Esophagus squamous epithelium (tissue), 5 donors: ENCODE data around the gene CLEC4F. TPM values are rescaled to one million over a fixed set of nuclear protein-coding genes. Genes with fewer than 3 reads are reported as not detected.

ENCODE experiments used
- DNase-seq: peaks from one replicate; lab custom pipeline; 2025; lab: John Stamatoyannopoulos, UW
- H3K27ac ChIP-seq, 4 donors: fragments of 200-600 bp; sonication (generic); one replicate each; pipeline ENCODE4 v1.5.1; 2016 to 2019; ENCODE audit warnings: mild to moderate bottlenecking in 1 of 4
- H3K27me3 ChIP-seq, 4 donors: fragments of 200-600 bp; sonication (generic); 1 replicate in 3 of 4; 2 replicates in 1 of 4; pipeline versions ENCODE4 v1.5.1 to v1.6.0; 2017 to 2021; ENCODE audit warnings: antibody characterized with exemption in 1 of 4
- H3K36me3 ChIP-seq, 3 donors: fragments of 200-600 bp; sonication (generic); one replicate each; pipeline ENCODE4 v1.5.1; 2016 to 2019
- H3K4me1 ChIP-seq, 3 donors: fragments of 200-600 bp; sonication (generic); one replicate each; pipeline ENCODE4 v1.5.1; 2017 to 2019
- H3K4me3 ChIP-seq, 4 donors: fragments of 200-600 bp; sonication (generic); 1 replicate in 3 of 4; 2 replicates in 1 of 4; pipeline ENCODE4 v1.5.1; 2016 to 2019; ENCODE audit warnings: mild to moderate bottlenecking in 2 of 4, moderate library complexity in 1 of 4
- H3K9me3 ChIP-seq, 3 donors: fragments of 200-600 bp; sonication (generic); one replicate each; pipeline ENCODE4 v1.5.1; 2016 to 2019
- CTCF ChIP-seq, 6 experiments: fragments of 450-650 bp in 4 of 6; fragments of 200-600 bp in 2 of 6; sonication (generic) in 2 of 6; IDR thresholded peaks; one replicate each; pipeline ENCODE4 v1.5.1; 2016 to 2019; ENCODE audit warnings: antibody characterized with exemption in 6 of 6, mild to moderate bottlenecking in 4 of 6, moderate library complexity in 4 of 6
- POLR2A ChIP-seq, 4 donors: fragments of 450-650 bp; IDR thresholded peaks; one replicate each; pipeline ENCODE4 v1.6.1; 2017; ENCODE audit warnings: antibody characterized with exemption in 4 of 4, mild to moderate bottlenecking in 4 of 4, moderate library complexity in 3 of 4
- WGBS, 2 donors: methylation state at CpG; one replicate each; pipeline ENCODE4 v1.1.5; 2018; 5-methylcytosine and 5-hydroxymethylcytosine counted together
- intact Hi-C: fragments of 100-400 bp; cut with DNase I; formaldehyde crosslinking; loops from one replicate; pipeline ENCODE4 v1.15.0; 2022
- total RNA-seq, 4 donors: library from RNA; depleted of rRNA; stranded (reverse); fragments of >200 nt; gene quantifications; one replicate each; pipeline ENCODE4 v1.1.0, GENCODE V29; 2016
- donor health status: DM: yes; HTN: yes; CAD: no.

CLEC4F gene
- total RNA-seq, 4 donors from 2014 or later, result 0.15 TPM; not detected in 3

GRCh38 chr2:70854411-70854810 is 34.0 kb upstream of the CLEC4F start:
- TF ChIP-seq POLR2A (IDR thresholded peaks at IDR 0.05), result no peak
- TF ChIP-seq CTCF (IDR thresholded peaks at IDR 0.05), result no peak
- no peak for DNase-seq
- peaks cover 0 to 16% (median 0%) of the 10 kb centered on the region in 4 donors for H3K27me3 ChIP-seq
- peaks cover 0 to 3% (median 0%) of the 10 kb centered on the region in 3 donors for H3K4me1 ChIP-seq
- intact Hi-C loops, result no loop called here
- H3K27ac ChIP-seq, result no peak overlapping the region
- H3K4me3 ChIP-seq, result no peak overlapping the region
- 90 to 95% methylated on average over 3 of the region's 4 CpGs for WGBS, 2 donors
- H3K9me3 ChIP-seq, result no peaks in the 10 kb centered on the region
- no peaks in the 10 kb centered on the region for H3K36me3 ChIP-seq

- H3K36me3 ChIP-seq, result no peaks in the 10 kb centered on the region
- peaks cover 0 to 1% (median 0%) of the 10 kb centered on the region in 4 donors for H3K27me3 ChIP-seq
- no peak overlapping the region for H3K27ac ChIP-seq
- H3K4me3 ChIP-seq, result no peak overlapping the region
- no peaks in the 10 kb centered on the region for H3K9me3 ChIP-seq
- WGBS, 2 donors, result 76 to 95% methylated on average over 1 of the region's 1 CpG
- TF ChIP-seq CTCF (IDR thresholded peaks at IDR 0.05), result no peak
- TF ChIP-seq POLR2A (IDR thresholded peaks at IDR 0.05), result no peak
- no peak for DNase-seq
- peaks cover 0 to 3% (median 0%) of the 10 kb centered on the region in 3 donors for H3K4me1 ChIP-seq
- intact Hi-C loops, result no loop called here
These were observed 32.4 kb upstream of the CLEC4F start for GRCh38 chr2:70852824-70853223.

DNA sequence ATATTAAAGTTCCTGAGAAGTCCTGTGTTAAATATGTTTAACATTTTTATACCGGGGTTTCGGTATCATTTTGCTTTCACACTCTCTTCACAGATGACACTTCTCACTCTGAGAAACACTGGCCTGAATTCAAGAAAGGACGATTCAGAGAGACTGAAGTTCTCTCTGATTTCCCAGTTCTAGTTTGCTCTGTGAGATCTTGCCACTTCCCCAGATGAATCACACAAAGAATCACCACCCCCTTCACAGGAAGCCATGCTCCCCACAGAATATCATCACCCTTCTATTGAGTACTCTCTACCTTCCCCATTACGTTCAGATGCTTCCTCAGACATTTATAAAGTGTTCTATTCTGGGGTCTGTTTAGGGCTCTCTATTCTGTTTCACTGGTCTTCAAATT is 31.3 kb upstream of the CLEC4F start:
- Histone ChIP-seq H3K36me3 (no peaks in the 10 kb centered on the region), H3K27me3 (peaks cover 0 to 3% (median 0%) of the 10 kb centered on the region in 4 donors), H3K4me1 (peaks cover 0 to 3% (median 0%) of the 10 kb centered on the region in 3 donors), H3K4me3 (no peak overlapping the region), H3K27ac (no peak overlapping the region), H3K9me3 (no peaks in the 10 kb centered on the region)
- DNase-seq, result no peak
- intact Hi-C loops, result no loop called here
- no peak for TF ChIP-seq CTCF (IDR thresholded peaks at IDR 0.05)
- no peak for TF ChIP-seq POLR2A (IDR thresholded peaks at IDR 0.05)
- WGBS, 2 donors, result 28 to 47% methylated on average over 4 of the region's 4 CpGs

GRCh38 chr2:70850925-70851324 is 30.5 kb upstream of the CLEC4F start:
- Histone ChIP-seq H3K27ac (no peak overlapping the region), H3K9me3 (no peaks in the 10 kb centered on the region), H3K36me3 (no peaks in the 10 kb centered on the region), H3K4me1 (peaks cover 0 to 3% (median 0%) of the 10 kb centered on the region in 3 donors), H3K4me3 (no peak overlapping the region), H3K27me3 (peaks cover 0 to 3% (median 0%) of the 10 kb centered on the region in 4 donors)
- no peak for DNase-seq
- 43 to 59% methylated on average over 2 of the region's 2 CpGs for WGBS, 2 donors
- intact Hi-C loops, result no loop called here
- TF ChIP-seq CTCF (IDR thresholded peaks at IDR 0.05), result no peak
- TF ChIP-seq POLR2A (IDR thresholded peaks at IDR 0.05), result no peak

DNA sequence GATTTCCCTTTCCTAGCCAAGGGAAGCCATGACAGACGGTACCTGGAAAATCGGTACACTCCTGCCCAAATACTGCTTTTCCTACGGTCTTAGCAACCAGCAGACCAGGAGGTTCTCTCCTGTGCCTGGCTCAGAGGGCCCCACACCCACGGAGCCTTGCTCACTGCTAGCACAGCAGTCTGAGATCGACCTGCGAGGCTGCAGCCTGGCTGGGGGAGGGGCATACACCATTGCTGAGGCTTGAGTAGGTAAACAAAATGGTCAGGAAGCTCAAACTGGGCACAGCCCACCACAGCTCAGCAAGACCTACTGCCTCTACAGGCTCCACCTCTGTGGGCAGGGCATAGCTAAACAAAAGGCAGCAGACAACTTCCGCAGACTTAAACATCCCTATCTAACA is 22.0 kb upstream of the CLEC4F start:
- intact Hi-C loops, result no loop called here
- Histone ChIP-seq H3K4me1 (no peaks in the 10 kb centered on the region), H3K36me3 (no peaks in the 10 kb centered on the region), H3K27ac (no peak overlapping the region), H3K4me3 (no peak overlapping the region), H3K9me3 (no peaks in the 10 kb centered on the region), H3K27me3 (peaks cover 0 to 16% (median 0%) of the 10 kb centered on the region in 4 donors)
- TF ChIP-seq CTCF (IDR thresholded peaks at IDR 0.05) (no peak), POLR2A (IDR thresholded peaks at IDR 0.05) (no peak)
- WGBS, 2 donors, result 100% methylated on average over 1 of the region's 7 CpGs
- DNase-seq, result no peak
